OCI-LY3 (cell line): ENCODE data around the gene GTPBP3.

Experiments used
- H2AFZ ChIP-seq: fragments of 200-600, 300-600 bp; shearing (Covaris generic); 2 replicates; pipeline ENCODE4 v1.6.0; 2014; ENCODE audit warnings: antibody characterized with exemption, low read depth, low read length
- H3K27ac ChIP-seq: fragments of 200-600, 300-600 bp; sonication (generic); 2 replicates; pipeline ENCODE4 v1.5.1; 2014; ENCODE audit warnings: mild to moderate bottlenecking, low read length, moderate library complexity, mixed read lengths
- H3K27me3 ChIP-seq: fragments of 200-600, 300-600 bp; sonication (generic); 2 replicates; pipeline ENCODE4 v1.6.1; 2014; ENCODE audit warnings: low read depth, low read length, mixed read lengths
- H3K36me3 ChIP-seq: fragments of 200-600, 300-600 bp; sonication (generic); replicated peaks from 2 replicates; pipeline ENCODE3; 2014; ENCODE audit warnings: low read depth, low read length, mixed read lengths
- H3K4me1 ChIP-seq: fragments of 300-600, 200-600 bp; sonication (generic); 2 replicates; pipeline ENCODE4 v1.6.1; 2014; ENCODE audit warnings: low read length, mixed read lengths
- H3K4me2 ChIP-seq: fragments of 200-600, 300-600 bp; sonication (generic); 2 replicates; pipeline ENCODE4 v1.6.1; 2014; ENCODE audit warnings: low read length, mixed read lengths
- H3K4me3 ChIP-seq: fragments of 300-600, 200-600 bp; sonication (generic); 2 replicates; pipeline ENCODE4 v1.5.1; 2014; ENCODE audit warnings: antibody characterized with exemption, mild to moderate bottlenecking, low read length, moderate library complexity
- H3K79me2 ChIP-seq: fragments of 300-600, 200-600 bp; shearing (Covaris generic); 2 replicates; pipeline ENCODE4 v1.6.1; 2014; ENCODE audit warnings: mild to moderate bottlenecking, low read length, mixed read lengths
- H3K9ac ChIP-seq: fragments of 300-600, 200-600 bp; shearing (Covaris generic); 2 replicates; pipeline ENCODE4 v1.6.0; 2014; ENCODE audit warnings: mild to moderate bottlenecking, low read length, moderate library complexity
- H3K9me3 ChIP-seq: fragments of 200-600, 300-600 bp; shearing (Covaris generic); 2 replicates; pipeline ENCODE4 v1.6.1; 2014; ENCODE audit warnings: low read length, mixed read lengths; ENCODE audit not compliant: insufficient read depth
- H4K20me1 ChIP-seq: fragments of 200-600, 300-600 bp; sonication (generic); 2 replicates; pipeline ENCODE4 v1.6.1; 2016; ENCODE audit warnings: low read length, mixed read lengths; ENCODE audit not compliant: insufficient read depth
- CTCF ChIP-seq: fragments of 200-600, 300-600 bp; sonication (generic); IDR thresholded peaks from 2 replicates; pipeline ENCODE4 v1.5.1; 2014; ENCODE audit warnings: antibody characterized with exemption, low read length, low read depth
- EZH2phosphoT487 ChIP-seq: fragments of 200-600 bp; shearing (Covaris generic); IDR thresholded peaks from 2 replicates; pipeline ENCODE4 v1.6.1; 2018; ENCODE audit warnings: antibody characterized with exemption, mixed run types, low read depth

Gene GTPBP3

DNA sequence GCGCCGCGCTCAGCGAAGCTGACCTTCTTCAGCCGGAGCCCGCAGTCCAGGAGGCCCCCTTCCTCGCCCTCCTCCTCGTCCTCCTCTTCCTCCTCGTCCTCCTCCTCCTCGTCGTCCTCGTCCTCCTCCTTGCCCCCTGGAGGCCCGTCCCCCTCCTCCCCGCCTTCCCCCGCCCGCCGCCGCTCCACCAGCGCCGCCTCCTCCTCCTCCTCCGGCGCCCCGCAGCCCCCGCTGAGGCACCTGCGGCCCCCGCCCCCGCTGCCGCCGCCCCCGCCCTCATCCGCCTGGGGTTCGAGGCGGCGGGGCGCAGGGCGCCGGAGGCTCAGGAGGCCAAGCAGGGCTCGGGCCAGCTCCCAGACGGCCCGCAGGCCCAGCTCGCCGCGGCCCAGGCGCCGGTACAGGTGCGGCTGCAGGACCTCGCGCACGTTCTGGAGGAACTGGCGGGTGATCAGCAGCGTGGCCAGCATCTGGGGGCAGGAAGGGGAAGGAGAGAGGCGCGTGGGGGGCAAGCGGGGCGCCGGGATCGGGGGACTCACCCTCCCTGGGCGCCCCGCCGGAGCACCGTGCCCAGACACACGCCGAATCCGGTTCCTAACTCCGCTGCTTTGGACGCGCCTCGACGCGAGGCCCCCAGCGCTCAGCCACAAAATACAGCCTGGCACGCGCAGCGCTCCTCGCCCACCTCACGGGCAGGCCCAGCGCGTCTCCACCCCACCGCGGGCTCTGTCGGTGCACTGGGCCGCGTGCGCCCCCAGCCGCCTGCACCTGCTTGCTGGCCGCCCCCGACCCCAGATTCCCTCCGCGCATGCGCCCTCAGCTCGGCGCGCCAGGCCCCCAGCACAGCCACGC, 8.6 kb upstream of the GTPBP3 start:
- H4K20me1 ChIP-seq, result no peaks in the 10 kb centered on the region
- H3K27ac ChIP-seq, result no peak overlapping the region
- no peaks in the 10 kb centered on the region for H3K79me2 ChIP-seq
- no peaks in the 10 kb centered on the region for H3K27me3 ChIP-seq
- H3K9ac ChIP-seq, result no peak overlapping the region
- peaks cover 2% of the 10 kb centered on the region for H3K4me1 ChIP-seq
- TF ChIP-seq EZH2phosphoT487 (no peak), CTCF (no peak)
- no peak overlapping the region for H3K4me2 ChIP-seq
- no peak overlapping the region for H2AFZ ChIP-seq
- H3K4me3 ChIP-seq, result no peak overlapping the region
- peaks cover 8% of the 10 kb centered on the region for H3K36me3 ChIP-seq
- no peaks in the 10 kb centered on the region for H3K9me3 ChIP-seq

DNA sequence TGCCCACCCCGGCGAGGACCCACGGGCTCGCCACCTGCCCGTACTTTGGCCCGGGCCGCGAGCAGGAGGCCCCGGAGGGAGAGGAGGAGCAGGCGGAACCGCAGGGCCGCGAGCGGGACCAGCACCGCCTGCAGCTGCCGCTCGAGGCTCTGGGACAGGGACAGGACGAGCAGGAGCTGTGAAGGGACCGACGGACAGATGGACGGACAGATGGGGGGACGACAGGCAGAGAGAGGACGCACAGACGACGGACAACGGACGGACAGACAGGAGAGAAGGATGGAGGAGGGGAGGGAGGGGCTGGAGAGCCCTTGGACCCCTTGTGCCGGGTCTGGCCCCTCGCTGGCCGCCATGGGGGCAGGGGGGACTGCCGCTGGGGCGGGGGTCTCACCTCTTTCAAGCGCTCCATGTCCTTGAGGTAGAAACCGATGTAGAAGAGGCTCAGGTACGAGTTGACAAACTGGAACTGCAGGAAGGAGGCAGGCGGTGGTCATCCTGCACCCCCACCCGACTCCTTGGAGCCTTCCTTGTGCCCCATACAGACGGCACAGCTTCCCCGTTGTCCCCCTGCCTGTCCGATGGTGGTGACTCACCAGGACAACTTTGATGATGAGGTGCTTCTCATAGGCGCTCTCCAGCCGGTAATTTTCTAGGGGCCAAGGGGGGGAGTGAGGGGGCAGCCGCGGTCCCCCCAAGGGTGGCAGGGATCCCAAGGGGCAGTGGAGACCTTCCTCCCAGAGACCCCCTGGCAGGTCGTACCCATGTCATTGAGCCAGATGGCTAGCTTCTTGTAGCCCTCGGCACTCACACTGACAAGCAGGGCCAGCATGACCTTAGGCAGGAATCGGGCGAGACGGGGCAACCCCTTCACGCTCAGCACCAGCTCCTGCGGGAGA, 7.7 kb upstream of the GTPBP3 start:
- no peak overlapping the region for H3K4me3 ChIP-seq
- no peak overlapping the region for H2AFZ ChIP-seq
- H4K20me1 ChIP-seq, result no peaks in the 10 kb centered on the region
- peaks cover 7% of the 10 kb centered on the region for H3K4me1 ChIP-seq
- H3K4me2 ChIP-seq, result no peak overlapping the region
- TF ChIP-seq CTCF (no peak), EZH2phosphoT487 (no peak)
- no peaks in the 10 kb centered on the region for H3K79me2 ChIP-seq
- H3K27ac ChIP-seq, result no peak overlapping the region
- H3K27me3 ChIP-seq, result no peaks in the 10 kb centered on the region
- H3K36me3 ChIP-seq, result peaks cover 8% of the 10 kb centered on the region
- H3K9ac ChIP-seq, result no peak overlapping the region
- H3K9me3 ChIP-seq, result no peaks in the 10 kb centered on the region

DNA sequence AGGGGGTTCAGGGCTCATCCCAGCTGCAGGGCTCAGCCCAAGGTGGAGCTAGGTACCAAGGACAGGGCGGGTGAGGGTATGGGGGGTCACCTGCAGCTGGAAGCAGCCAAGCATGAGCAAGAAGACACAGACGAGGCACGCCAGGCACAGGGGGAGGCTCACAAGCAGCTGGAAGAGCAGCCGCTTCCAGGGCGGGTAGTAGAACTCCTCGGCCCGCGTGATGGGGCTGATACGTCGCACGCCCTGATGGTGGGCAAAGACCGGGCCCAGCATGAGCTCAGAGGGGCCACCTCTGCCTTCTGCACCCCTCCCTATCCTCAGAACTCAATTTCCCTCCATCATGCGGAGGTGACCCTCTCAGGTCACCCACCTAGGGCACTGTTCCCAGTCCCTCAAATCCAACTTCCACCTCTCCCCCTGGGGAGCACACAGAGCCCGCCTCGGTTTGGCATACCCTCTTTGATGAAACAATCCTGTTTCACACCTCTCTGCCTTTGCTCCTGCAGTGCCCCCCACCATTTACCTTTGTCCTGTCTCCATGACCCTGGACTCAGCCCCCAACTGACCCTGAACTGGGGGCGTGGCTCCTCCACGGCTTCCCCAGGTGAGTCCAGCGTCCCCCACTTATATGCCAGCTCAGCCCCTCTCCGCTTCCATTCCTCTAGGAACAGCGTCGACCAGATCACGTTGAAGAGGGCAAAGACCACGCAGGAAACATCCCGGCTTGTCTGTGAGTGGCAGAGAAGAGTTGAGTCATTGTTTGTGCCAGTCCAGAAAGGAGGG, 6.9 kb upstream of the GTPBP3 start:
- H3K27me3 ChIP-seq, result no peaks in the 10 kb centered on the region
- H3K79me2 ChIP-seq, result no peaks in the 10 kb centered on the region
- H3K9ac ChIP-seq, result no peak overlapping the region
- H3K27ac ChIP-seq, result no peak overlapping the region
- no peak overlapping the region for H2AFZ ChIP-seq
- H4K20me1 ChIP-seq, result no peaks in the 10 kb centered on the region
- peaks cover 8% of the 10 kb centered on the region for H3K36me3 ChIP-seq
- H3K9me3 ChIP-seq, result no peaks in the 10 kb centered on the region
- H3K4me1 ChIP-seq, result peaks cover 11% of the 10 kb centered on the region
- no peak overlapping the region for H3K4me3 ChIP-seq
- no peak for TF ChIP-seq EZH2phosphoT487
- TF ChIP-seq CTCF, result no peak
- no peak overlapping the region for H3K4me2 ChIP-seq
